HCT116 (cell line): ENCODE results near the gene NCDN. TPM values are rescaled to one million over a fixed set of nuclear protein-coding genes. Genes with fewer than 3 reads are reported as not detected.

Source experiments
- ATAC-seq: fragments of 200-7000 bp; cut with Tn5 transposase; 2 replicates; pipeline ENCODE4 v1.9.1; 2020; ENCODE audit warnings: mild to moderate bottlenecking, moderate library complexity
- BruUV-seq: library from RNA; stranded (reverse); fragments of 400-500 nt; replicated peaks from 2 replicates; lab custom pipeline; 2021; lab: Mats Ljungman, UMichigan
- CTCF ChIA-PET: fragments of 300-600 bp; sonication (Branson Sonifier 250); formaldehyde crosslinking; loops from one replicate; lab custom pipeline; 2021; ENCODE audit warnings: antibody characterized with exemption; lab: Charles Lee
- POLR2A ChIA-PET: fragments of 300-600, 350-600 bp; sonication (Branson Sonifier 250); formaldehyde crosslinking; loops from one replicate; lab custom pipeline; 2021; ENCODE audit warnings: antibody characterized with exemption; lab: Charles Lee
- RAD21 ChIA-PET, 2 experiments: fragments of 300-600 bp; sonication (Branson Sonifier 250); formaldehyde crosslinking; loops; one replicate each; lab custom pipeline; 2023; ENCODE audit warnings: low total read pairs in 2 of 2; ENCODE audit not compliant: uncharacterized antibody in 2 of 2, unreplicated experiment in 2 of 2, low non-redundant PET in 1 of 2; lab: Charles Lee
- DNase-seq: peaks from one replicate; pipeline ENCODE4 v3.0.0-alpha.2; 2010; ENCODE audit warnings: low read depth, low spot score
- H2AFZ ChIP-seq: fragments of 200-600 bp; shearing (Covaris generic), sonication (generic); 2 replicates; pipeline ENCODE4 v1.6.1; 2017; ENCODE audit warnings: low read depth, mixed run types, mixed read lengths, antibody characterized with exemption, low read length; ENCODE audit not compliant: poor library complexity, severe bottlenecking
- H3K27ac ChIP-seq: 2 replicates; pipeline ENCODE4 v1.5.1; 2012; ENCODE audit warnings: low read depth, low read length
- H3K27me3 ChIP-seq: fragments of 200-600 bp; sonication (generic); 2 replicates; pipeline ENCODE4 v1.6.1; 2016; ENCODE audit warnings: mixed run types, low read length, mixed read lengths; ENCODE audit not compliant: insufficient read depth
- H3K36me3 ChIP-seq, 2 experiments: fragments of 200-500 bp in 1 of 2; fragments of 200-600 bp in 1 of 2; sonication (Bioruptor generic) in 1 of 2; sonication (generic) in 1 of 2; 2 replicates each; pipeline versions ENCODE4 v1.5.1 to v1.6.1; 2014 to 2016; ENCODE audit warnings: low read length in 2 of 2, inconsistent platforms in 1 of 2, mixed read lengths in 1 of 2, mixed run types in 1 of 2; ENCODE audit not compliant: insufficient read depth in 2 of 2, control insufficient read depth in 1 of 2
- H3K4me1 ChIP-seq, 2 experiments: fragments of 200-600 bp in 1 of 2; sonication (generic) in 1 of 2; 2 replicates each; pipeline versions ENCODE4 v1.5.1 to v1.6.1; 2012 to 2017; ENCODE audit warnings: low read length in 2 of 2, inconsistent platforms in 1 of 2, mild to moderate bottlenecking in 1 of 2, mixed read lengths in 1 of 2, mixed run types in 1 of 2, moderate library complexity in 1 of 2; ENCODE audit not compliant: insufficient read depth in 2 of 2, control insufficient read depth in 1 of 2
- H3K4me2 ChIP-seq: fragments of 200-600 bp; sonication (generic); 2 replicates; pipeline ENCODE4 v1.6.1; 2017; ENCODE audit warnings: mixed run types, low read length, mixed read lengths
- H3K4me3 ChIP-seq, 2 experiments: fragments of 200-600 bp in 1 of 2; sonication (generic) in 1 of 2; replicated peaks in 1 of 2; 2 replicates each; pipeline ENCODE4 v1.5.1; 2011 to 2016; ENCODE audit warnings: low read length in 2 of 2, control low read depth in 1 of 2, low read depth in 1 of 2, mild to moderate bottlenecking in 1 of 2, mixed read lengths in 1 of 2, mixed run types in 1 of 2
- H3K79me2 ChIP-seq: fragments of 200-600 bp; sonication (generic); 2 replicates; pipeline ENCODE4 v1.6.1; 2017; ENCODE audit warnings: mild to moderate bottlenecking, mixed run types, low read length, moderate library complexity, mixed read lengths; ENCODE audit not compliant: insufficient read depth
- H3K9ac ChIP-seq: fragments of 200-600 bp; sonication (generic); 2 replicates; pipeline ENCODE4 v1.6.1; 2016; ENCODE audit warnings: low read length, mixed read lengths
- H3K9me2 ChIP-seq: fragments of 200-600 bp; sonication (generic), shearing (Covaris generic); 2 replicates; pipeline ENCODE4 v1.6.1; 2017; ENCODE audit warnings: mixed run types, mild to moderate bottlenecking, moderate library complexity; ENCODE audit not compliant: insufficient read depth
- H3K9me3 ChIP-seq, 2 experiments: fragments of 200-500 bp in 1 of 2; fragments of 200-600 bp in 1 of 2; sonication (Bioruptor generic) in 1 of 2; sonication (generic) in 1 of 2; 2 replicates each; pipeline ENCODE4 v1.6.1; 2014 to 2017; ENCODE audit warnings: low read length in 2 of 2, mixed read lengths in 2 of 2, inconsistent platforms in 1 of 2, low read depth in 1 of 2, mild to moderate bottlenecking in 1 of 2, mixed run types in 1 of 2, moderate library complexity in 1 of 2; ENCODE audit not compliant: control insufficient read depth in 1 of 2, insufficient read depth in 1 of 2
- H4K20me1 ChIP-seq: fragments of 200-600 bp; sonication (generic), shearing (Covaris generic); 2 replicates; pipeline ENCODE4 v1.6.1; 2017; ENCODE audit warnings: mixed run types, mild to moderate bottlenecking, moderate library complexity; ENCODE audit not compliant: insufficient read depth
- ATF3 ChIP-seq: IDR thresholded peaks from 2 replicates; pipeline ENCODE4 v1.6.1; 2012
- CBX3 ChIP-seq: IDR thresholded peaks from 2 replicates; pipeline ENCODE4 v1.6.1; 2012; ENCODE audit warnings: low read depth
- CTCF ChIP-seq, 3 experiments: fragments of 200-600 bp in 1 of 3; sonication (generic) in 1 of 3; IDR thresholded peaks in 2 of 3; conservative IDR thresholded peaks in 1 of 3; 2 replicates each; pipeline ENCODE4 v1.5.1; 2012 to 2017; ENCODE audit warnings: low read depth in 2 of 3, low read length in 2 of 3, antibody characterized with exemption in 1 of 3, borderline replicate concordance in 1 of 3, control low read depth in 1 of 3, mild to moderate bottlenecking in 1 of 3, mixed read lengths in 1 of 3, mixed run types in 1 of 3, moderate library complexity in 1 of 3; ENCODE audit not compliant: insufficient read depth in 1 of 3
- EGR1 ChIP-seq: IDR thresholded peaks from 2 replicates; pipeline ENCODE4 v1.6.1; 2012; ENCODE audit warnings: low read depth
- EZH2 ChIP-seq: fragments of 200-600 bp; sonication (generic); IDR thresholded peaks from 2 replicates; pipeline ENCODE4 v1.6.1; 2017; ENCODE audit warnings: antibody characterized with exemption, mixed run types
- EZH2phosphoT487 ChIP-seq: fragments of 200-600 bp; IDR thresholded peaks from 2 replicates; pipeline ENCODE4 v1.6.1; 2018; ENCODE audit warnings: antibody characterized with exemption, borderline replicate concordance
- FOSL1 ChIP-seq: IDR thresholded peaks from 2 replicates; pipeline ENCODE4 v1.6.1; 2012; ENCODE audit warnings: low read depth
- JUND ChIP-seq: IDR thresholded peaks from 2 replicates; pipeline ENCODE4 v1.6.1; 2012
- POLR2A ChIP-seq: IDR thresholded peaks from 2 replicates; pipeline ENCODE4 v1.7.0; 2011; ENCODE audit warnings: borderline replicate concordance; ENCODE audit not compliant: insufficient read depth, insufficient read length; ENCODE audit errors: extremely low read depth
- POLR2AphosphoS5 ChIP-seq: IDR thresholded peaks from 2 replicates; pipeline ENCODE4 v1.6.1; 2011; ENCODE audit warnings: mild to moderate bottlenecking, low read depth, low read length, moderate library complexity
- REST ChIP-seq: IDR thresholded peaks from 2 replicates; pipeline ENCODE4 v1.6.1; 2012; ENCODE audit warnings: low read depth
- SIN3A ChIP-seq: IDR thresholded peaks from 2 replicates; pipeline ENCODE4 v1.6.1; 2012; ENCODE audit warnings: low read depth
- SP1 ChIP-seq: IDR thresholded peaks from 2 replicates; pipeline ENCODE4 v1.6.1; 2012; ENCODE audit warnings: low read depth
- SRF ChIP-seq: IDR thresholded peaks from 2 replicates; pipeline ENCODE4 v1.6.1; 2012; ENCODE audit warnings: low read depth
- TCF7L2 ChIP-seq: IDR thresholded peaks from 2 replicates; pipeline ENCODE4 v1.7.0; 2011; ENCODE audit warnings: borderline replicate concordance, inconsistent platforms; ENCODE audit not compliant: insufficient read depth, insufficient read length; ENCODE audit errors: extremely low read depth
- YY1 ChIP-seq: IDR thresholded peaks from 2 replicates; pipeline ENCODE4 v1.6.1; 2011; ENCODE audit warnings: low read length, low read depth, moderate library complexity, mild to moderate bottlenecking; ENCODE audit not compliant: insufficient replicate concordance; ENCODE audit errors: extremely low read depth
- ZBTB33 ChIP-seq: IDR thresholded peaks from 2 replicates; pipeline ENCODE4 v1.6.1; 2011; ENCODE audit warnings: mild to moderate bottlenecking, low read length, moderate library complexity; ENCODE audit not compliant: insufficient replicate concordance; ENCODE audit errors: extremely low read depth
- ZFX ChIP-seq: fragments of 450-650 bp; IDR thresholded peaks from 2 replicates; pipeline ENCODE4 v1.6.1; 2017
- ZNF274 ChIP-seq: fragments of 200-500 bp; sonication (Bioruptor generic); IDR thresholded peaks from 2 replicates; pipeline ENCODE4 v1.6.1; 2014; ENCODE audit warnings: mild to moderate bottlenecking, low read depth, low read length, inconsistent platforms
- intact Hi-C: fragments of 100-400 bp; cut with micrococcal nuclease; formaldehyde crosslinking; loops from 2 replicates; pipeline ENCODE4 v1.10.0; 2022
- total RNA-seq: library from RNA; stranded (reverse); gene quantifications from one replicate; pipeline ENCODE4 v1.2.1, GENCODE V29; 2021; ENCODE audit not compliant: unreplicated experiment

The NCDN gene
- total RNA-seq, 1 experiment from 2014 or later = 24.5 TPM

GRCh38 chr1:35568975-35569395, 11.4 kb downstream of the NCDN start (continued):
- TF ChIP-seq SRF (no peak), TCF7L2 (peak; percentile 55)

GRCh38 chr1:35569936-35570335, 12.3 kb downstream of the NCDN start:
- no peak overlapping the region for H3K9ac ChIP-seq
- no peak overlapping the region for H3K27ac ChIP-seq
- H2AFZ ChIP-seq = no peak overlapping the region
- BruUV-seq = no TSS peak
- no peaks in the 10 kb centered on the region for H3K9me3 ChIP-seq
- no peak for ATAC-seq
- peak overlapping the region; percentile 22 for H3K4me2 ChIP-seq
- H4K20me1 ChIP-seq = no peaks in the 10 kb centered on the region
- RAD21 ChIA-PET = no interaction called here
- H3K9me2 ChIP-seq = no peaks in the 10 kb centered on the region
- H3K4me1 ChIP-seq = peaks cover 13 to 35% of the 10 kb centered on the region in 2 experiments; a peak in 3 of 4 replicates
- H3K4me3 ChIP-seq = no peak overlapping the region
- no peak for DNase-seq
- no peaks in the 10 kb centered on the region for H3K79me2 ChIP-seq
- CTCF ChIA-PET = interaction anchor here (1.9 kb wide), 2 partner anchors 146 to 157 kb away, joined by 7 to 12 read pairs; no protein-coding TSS in a partner anchor
- H3K36me3 ChIP-seq = peaks cover 0 to under 1% of the 10 kb centered on the region in 2 experiments; a peak in 1 of 4 replicates
- POLR2A ChIA-PET = no interaction called here
- intact Hi-C loops = loop anchor here (1.0 to 5.0 kb wide), 3 partner anchors 72 to 204 kb away; partner anchors contain the start of gene PSMB2
- H3K27me3 ChIP-seq = no peaks in the 10 kb centered on the region
- TF ChIP-seq CTCF (IDR thresholded peaks at IDR 0.05 in 2 of 3, conservative IDR thresholded peaks at IDR 0.05 in 1 of 3; ENCODE audit: borderline replicate concordance in 1 of 3, insufficient read depth in 1 of 3, low read depth in 2 of 3, low read length in 2 of 3) = no peak
- TF ChIP-seq SP1 = no peak
- no peak for TF ChIP-seq ZNF274
- no peak for TF ChIP-seq TCF7L2
- TF ChIP-seq ZFX = no peak
- TF ChIP-seq FOSL1 = no peak
- no peak for TF ChIP-seq REST
- TF ChIP-seq EGR1 = no peak
- TF ChIP-seq ZBTB33 = no peak
- TF ChIP-seq EZH2phosphoT487 = no peak
- TF ChIP-seq SIN3A = no peak
- TF ChIP-seq ATF3 = no peak
- TF ChIP-seq JUND = no peak
- no peak for TF ChIP-seq YY1
- TF ChIP-seq POLR2AphosphoS5 = no peak
- TF ChIP-seq EZH2 = no peak
- TF ChIP-seq CBX3 = no peak
- TF ChIP-seq POLR2A = no peak
